GM15510 (cell line): ENCODE results near the gene PTPN14.

ENCODE experiments used
- POLR2A ChIP-seq: IDR thresholded peaks from 3 replicates; pipeline ENCODE4 v1.6.1; 2011; ENCODE audit warnings: borderline replicate concordance; ENCODE audit not compliant: insufficient read length; ENCODE audit errors: extremely low read depth

PTPN14 gene

DNA sequence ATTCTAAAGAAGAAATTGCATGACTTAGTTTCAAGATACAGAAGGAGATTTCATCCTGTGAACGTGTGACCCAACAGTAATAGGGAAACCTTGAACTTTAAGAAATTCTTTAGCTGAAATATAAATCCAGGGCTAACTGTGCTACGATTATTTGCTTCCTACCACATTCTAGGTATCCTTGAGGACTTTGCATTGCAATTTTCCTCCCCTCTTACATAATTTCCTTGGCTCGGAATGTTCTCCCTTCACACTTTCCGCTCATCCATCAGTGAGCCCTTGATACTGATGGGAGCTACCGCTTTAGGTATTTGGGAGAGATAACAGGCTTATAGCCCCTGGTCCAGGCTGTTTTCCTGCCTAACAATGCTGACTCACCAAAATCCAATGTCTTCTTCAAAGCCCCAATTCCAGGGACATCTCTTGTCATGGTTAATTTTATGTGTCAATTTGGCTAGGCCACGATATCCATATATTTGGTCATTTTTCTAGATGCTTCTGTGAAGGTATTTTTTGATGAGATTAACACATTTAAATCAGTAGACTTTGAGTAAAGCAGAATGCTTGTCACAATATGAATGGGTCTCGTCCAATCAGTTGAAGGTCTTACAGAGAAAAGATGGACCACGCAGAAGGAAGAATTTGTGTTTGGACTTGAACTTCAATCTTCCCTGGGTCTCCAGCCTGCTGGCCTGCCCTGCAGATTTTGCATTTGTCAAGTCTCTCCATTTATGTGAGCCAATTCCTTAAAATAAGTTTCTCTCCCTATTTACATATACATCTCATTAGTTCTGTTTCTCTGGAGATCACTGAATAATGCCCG is 121.2 kb downstream of the PTPN14 start:
- TF ChIP-seq POLR2A: no peak

DNA sequence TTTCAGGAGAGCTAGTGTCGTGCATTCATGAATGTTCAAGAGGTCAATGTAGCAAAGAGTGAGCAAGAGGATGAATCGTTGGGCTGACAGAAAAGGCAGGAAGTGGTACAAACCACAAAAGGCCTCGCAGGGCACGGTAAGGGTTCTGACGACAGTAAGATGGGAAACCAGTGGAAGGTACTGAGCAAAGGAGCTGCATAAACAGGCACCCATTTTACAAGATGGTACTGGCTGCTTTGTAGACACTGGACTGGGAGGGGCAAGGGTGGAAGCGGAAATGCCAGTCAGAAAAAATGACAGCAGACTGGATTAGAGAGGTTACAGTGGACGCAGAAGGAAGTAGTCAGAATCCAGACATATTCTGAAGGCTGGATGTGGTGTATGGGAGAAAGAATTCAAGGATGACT is 123.5 kb downstream of the PTPN14 start:
- no peak for TF ChIP-seq POLR2A

DNA sequence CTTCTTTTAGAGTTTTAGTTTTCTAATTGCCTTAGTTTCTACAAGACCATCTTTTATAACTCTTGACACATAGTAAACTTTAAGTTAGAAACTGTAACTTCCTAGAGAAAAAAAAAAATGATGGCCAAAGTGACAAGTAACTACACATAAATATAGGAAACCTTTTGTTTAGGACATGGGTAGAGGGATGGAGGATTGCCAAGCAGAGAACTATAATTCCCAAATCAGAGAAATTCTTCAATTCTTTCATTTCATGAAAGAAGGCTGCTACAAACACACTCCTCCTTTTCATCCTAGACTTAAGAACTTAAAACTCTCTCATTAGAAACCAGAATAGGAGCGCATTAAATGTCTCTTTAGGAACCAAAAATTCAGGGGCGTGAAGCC is 125.0 kb downstream of the PTPN14 start:
- TF ChIP-seq POLR2A: no peak

DNA sequence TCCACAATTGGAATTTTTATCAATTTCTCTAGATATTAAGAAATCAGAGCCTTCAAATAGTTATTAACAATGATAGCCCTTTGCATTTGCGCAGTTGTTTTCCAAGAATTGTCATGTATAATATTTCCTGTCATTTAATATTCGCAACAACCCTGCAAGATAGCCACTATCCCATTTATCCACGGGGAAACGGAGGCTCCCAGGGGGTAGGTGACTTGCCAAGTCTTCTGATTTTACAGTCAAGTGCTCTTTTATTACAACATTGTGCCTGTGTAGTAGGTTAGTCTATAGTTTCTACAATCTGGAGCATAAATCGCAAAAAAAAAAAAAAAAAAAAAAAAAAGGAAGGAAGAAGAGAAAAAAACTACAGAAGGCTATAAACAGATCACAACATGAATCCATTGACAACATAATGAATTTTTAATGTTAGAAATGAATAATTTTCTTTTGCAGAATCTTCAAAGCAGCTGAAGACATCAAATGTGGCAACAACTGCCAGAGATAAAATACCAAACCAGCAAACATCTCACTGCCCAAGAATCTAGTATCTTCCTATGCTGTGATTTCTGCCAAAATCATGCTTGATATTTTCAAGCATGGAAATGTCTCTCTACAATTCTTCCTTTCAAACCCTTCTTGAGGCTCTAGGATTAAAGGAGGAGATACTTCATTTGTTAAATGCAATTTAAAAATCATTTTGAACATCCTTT is 125.5 kb downstream of the PTPN14 start:
- TF ChIP-seq POLR2A: no peak

DNA sequence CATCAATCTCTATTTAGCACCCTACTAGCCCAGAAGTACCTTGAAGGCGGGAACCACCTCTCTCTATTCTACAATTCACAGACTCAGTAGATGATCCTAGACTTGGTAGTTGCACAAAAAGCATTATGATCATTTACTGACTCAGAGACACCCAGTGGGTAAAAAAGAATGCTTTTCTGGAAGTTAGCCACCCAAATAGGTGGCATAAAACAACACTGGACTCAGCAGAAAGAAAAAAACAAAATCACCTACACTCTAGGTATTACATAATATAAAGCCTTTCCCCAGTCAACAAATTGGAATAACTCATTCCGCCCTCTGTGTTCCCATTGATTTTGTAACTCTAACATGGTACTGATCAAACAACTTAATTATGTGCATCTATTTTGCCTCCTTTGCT is 126.3 kb downstream of the PTPN14 start:
- no peak for TF ChIP-seq POLR2A

DNA sequence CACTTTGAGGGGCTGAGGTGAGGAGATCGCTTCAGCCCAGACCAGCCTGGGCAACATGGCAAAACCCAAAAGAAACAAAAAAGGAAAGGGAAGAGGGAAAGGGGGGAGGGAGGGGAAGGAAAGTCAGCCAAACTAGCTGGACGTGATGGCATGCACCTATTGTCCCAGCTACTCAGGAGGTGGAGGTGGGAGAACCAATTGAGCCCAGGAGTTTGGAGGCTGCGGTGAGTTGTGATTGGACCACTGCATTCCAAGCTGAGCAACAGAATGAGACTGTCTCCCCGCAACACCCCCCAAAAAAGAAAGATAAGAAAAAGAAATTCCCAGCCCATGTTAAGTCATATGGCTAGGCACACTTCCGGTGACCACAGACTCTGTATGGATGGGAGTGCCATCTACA is 128.4 kb downstream of the PTPN14 start:
- no peak for TF ChIP-seq POLR2A

DNA sequence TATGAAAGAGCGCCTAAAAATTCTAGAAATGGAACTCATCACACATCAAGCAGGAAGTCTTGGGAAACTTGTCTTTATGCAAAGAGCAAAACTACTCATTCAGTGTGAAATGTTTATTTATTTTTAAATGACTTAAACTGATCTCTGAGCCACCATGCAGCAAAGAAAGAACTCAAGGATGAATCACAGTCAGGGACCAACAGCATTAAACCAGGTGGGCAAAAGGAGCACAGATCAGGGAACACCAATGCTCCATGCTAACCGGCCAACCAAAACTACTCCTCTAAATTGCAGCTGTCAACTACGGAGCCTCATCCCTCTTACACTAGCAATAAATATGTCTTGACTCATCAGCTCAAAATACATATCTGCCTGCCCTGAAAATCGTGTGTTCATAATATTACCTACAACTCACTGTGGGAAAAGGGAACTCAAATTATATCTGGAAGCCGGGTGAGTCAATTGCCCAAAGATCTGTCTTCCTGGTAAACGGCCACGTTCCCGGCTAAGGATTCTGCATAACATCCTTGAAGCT is 129.2 kb downstream of the PTPN14 start:
- TF ChIP-seq POLR2A: no peak

DNA sequence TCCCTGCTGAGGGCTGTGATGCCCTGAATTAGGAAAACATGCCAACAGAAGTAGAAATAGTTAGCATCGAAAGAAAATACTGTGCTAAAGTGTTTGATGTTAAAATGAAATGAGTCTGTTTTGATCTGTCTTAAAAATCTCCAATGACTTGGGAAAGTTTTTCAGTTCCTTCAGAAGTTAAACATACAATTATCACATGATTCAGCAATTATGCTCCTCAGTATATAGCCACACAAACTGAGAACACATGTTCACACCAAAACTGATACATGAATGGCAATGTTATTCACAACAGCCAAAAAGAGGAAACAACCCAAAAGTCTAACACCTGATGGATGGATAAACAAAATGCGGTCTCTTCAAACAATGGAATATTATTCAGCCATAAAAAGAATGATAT is 130.6 kb downstream of the PTPN14 start:
- TF ChIP-seq POLR2A: no peak

DNA sequence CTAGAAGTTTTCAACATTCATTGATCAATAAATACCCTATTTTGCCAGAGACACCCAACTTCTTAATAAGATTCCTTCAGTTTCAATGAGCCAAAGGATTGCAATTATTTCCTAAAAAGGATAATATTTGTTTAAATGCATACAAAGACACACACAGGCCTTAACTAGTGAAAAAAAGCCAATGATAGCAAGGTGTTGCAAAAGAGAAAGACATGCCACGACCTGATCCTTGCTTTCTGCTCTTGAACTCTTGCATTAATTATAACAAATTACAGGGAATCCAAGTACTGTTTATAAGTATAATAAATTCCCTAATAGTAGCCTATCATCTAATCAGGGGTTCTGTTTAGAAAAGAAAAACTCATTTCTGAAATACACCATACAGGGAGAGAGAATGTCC is 131.1 kb downstream of the PTPN14 start:
- TF ChIP-seq POLR2A: no peak

DNA sequence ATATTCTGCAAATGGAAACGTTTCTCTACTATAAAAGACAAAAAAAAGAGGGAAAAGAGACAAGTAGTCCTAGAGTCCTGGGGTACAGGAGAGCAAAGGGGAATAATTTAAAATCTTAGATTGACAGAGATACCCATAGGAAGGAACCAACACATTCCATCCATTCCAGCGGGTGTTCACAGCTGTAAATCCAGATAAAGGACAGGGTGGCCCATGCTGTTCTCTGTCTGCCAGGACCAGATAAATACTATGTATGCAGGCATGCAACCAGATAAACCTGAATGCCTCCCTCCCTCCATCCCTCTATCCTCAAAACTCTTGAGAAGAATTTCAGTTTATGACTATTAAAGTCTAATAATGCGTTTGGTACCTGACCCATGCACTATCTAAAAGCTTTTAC is 131.8 kb downstream of the PTPN14 start:
- no peak for TF ChIP-seq POLR2A

DNA sequence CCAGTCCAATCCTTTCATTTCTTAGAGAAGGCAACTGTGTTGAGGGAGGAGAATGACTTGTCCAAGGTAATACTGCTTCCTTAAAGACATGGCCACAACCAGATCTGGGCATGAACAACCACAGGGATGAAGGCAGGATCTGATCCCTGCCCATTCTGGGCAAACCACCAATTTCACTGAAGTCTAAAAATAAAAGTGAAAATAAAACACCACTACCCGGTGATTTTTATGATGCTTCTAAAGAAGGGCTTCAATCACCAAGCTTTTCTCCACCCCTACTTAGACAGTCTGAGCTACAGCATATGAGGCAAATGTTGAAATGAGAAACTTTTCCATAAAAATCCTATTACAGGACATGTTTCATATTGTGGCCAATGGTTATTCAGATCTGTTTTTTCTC is 133.0 kb downstream of the PTPN14 start:
- TF ChIP-seq POLR2A: no peak

DNA sequence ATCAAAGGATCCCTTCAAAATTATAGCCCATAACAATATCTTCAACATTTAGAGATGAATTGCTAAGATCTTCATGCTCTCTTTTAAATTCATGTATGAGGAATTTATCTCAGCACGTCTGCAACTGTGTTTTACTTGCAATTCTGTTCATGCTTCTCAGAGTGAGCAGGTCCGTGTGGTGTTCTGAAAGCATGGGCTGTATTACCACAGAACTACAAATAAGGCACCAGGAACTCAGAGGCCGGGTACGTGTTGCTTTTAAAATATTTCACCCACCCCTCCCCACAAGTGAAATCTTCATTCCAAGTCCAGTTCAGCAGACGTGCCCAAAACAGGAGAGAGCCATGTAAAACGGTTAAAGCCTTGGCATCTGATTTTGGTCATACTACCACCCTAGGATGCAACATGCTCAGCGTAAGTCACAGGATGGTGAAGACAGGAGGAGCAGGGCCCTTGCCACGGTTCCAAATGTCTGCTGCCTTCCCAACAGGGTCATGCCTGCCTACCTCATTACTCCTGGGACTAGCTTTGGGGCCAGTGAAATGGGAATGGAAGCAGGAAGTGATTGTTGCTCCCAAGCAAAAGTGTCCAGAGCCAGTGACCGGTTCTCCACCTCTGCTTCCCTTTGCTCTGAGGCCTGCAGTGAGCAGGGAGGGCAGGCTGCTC is 133.7 kb downstream of the PTPN14 start:
- no peak for TF ChIP-seq POLR2A

DNA sequence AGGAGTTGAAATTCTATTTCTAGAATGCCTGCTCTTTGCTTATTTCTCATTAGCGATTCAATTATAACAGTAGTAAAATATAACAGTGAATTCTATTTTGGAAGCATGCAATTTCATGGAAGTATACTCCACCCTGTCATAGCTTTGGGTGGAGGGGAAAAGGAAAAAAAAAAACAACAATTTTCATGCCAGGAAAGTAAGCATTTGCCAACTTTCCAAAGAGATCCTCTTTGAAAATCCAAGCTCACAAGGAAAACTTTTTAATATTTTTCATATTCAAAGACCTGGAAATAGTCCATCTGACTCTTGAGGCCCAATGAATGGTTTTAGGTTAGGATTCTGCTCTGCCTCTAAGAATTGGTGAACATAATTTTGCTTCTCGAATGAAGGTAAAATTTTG is 134.5 kb downstream of the PTPN14 start:
- no peak for TF ChIP-seq POLR2A

DNA sequence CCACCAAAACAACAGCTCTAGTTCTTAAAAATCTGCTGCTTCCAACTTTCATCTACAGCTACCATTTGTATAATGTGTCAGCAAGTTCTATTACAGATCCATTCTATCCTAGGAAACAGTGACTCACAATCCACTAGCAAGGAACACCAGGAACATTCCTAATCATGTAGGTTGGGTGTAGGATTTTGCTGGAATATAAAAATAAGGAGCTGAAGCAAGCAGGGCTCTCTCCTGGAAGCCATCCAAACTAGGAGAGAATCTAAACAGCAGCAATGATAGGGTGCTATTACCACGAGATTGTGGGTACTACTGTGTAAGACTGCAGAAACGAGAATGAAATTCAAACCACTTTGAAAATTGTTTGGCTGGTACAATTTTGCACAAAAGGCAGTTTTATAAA is 135.0 kb downstream of the PTPN14 start:
- TF ChIP-seq POLR2A: no peak

DNA sequence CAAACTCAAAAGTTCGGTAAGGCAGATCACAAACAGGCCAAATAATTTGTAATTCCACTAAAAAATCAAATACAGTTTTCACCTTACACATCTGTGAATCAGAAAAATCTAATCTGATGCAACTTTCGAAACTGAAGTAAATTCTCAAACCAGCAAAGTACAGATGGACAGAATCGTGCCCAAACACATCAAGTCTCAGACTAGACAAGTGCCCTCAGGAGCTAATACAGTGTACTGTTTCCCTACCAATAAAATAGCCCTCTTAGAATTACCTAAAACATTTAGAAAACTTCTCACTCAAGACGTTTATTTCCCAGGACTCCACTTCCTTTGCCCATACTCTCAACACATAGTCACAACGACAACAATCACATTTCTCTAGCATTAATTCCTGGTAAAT is 136.3 kb downstream of the PTPN14 start:
- no peak for TF ChIP-seq POLR2A
